ENCODE measurements around the gene EHF. TPM values are rescaled to one million over a fixed set of nuclear protein-coding genes. Genes with fewer than 3 reads are reported as not detected.
A peak's percentile ranks its signal among the peaks of the same experiment; 100 is the strongest.

Gene EHF
- total RNA-seq, 2 donors from 2014 or later: 21.4 to 40.5 TPM

DNA sequence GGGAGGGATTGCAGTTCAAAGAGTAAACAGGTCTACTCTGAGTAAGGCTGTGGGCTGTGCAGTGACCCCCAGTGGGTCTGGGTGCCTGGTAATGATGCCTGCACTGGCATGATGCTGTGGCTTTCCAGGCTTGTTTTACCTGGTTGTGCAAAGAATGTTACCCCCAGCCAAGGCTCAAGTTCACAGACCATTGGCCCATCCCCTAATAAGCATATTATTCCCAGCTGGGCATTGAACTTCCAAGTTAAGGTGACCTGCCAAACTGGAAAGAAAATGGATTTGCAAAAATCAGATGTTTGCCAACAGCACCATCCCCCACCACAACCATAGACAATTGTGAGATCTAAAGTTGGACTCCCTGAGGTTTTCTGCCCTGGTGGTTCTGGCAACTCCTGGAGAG lies 7.9 kb upstream of the EHF start:
- DNase-seq (no peak), ATAC-seq (no peak)
- intact Hi-C loops (cut with DNase I): no loop called here
- H3K27me3 ChIP-seq: no peaks in the 10 kb centered on the region
- H3K27ac ChIP-seq: peak overlapping the region in 3 of 4 donors; percentile 19 to 30 (median 27)
- H3K9me3 ChIP-seq: no peaks in the 10 kb centered on the region
- no peaks in the 10 kb centered on the region for H3K36me3 ChIP-seq (replicated peaks in 1 of 2; ENCODE audit: insufficient read depth in 1 of 2, low read depth in 2 of 2)
- H3K4me1 ChIP-seq: peaks cover 55% of the 10 kb centered on the region
- H3K4me3 ChIP-seq: no peak overlapping the region
- TF ChIP-seq POLR2A (IDR thresholded peaks at IDR 0.05): no peak
- TF ChIP-seq, protein P1, sequence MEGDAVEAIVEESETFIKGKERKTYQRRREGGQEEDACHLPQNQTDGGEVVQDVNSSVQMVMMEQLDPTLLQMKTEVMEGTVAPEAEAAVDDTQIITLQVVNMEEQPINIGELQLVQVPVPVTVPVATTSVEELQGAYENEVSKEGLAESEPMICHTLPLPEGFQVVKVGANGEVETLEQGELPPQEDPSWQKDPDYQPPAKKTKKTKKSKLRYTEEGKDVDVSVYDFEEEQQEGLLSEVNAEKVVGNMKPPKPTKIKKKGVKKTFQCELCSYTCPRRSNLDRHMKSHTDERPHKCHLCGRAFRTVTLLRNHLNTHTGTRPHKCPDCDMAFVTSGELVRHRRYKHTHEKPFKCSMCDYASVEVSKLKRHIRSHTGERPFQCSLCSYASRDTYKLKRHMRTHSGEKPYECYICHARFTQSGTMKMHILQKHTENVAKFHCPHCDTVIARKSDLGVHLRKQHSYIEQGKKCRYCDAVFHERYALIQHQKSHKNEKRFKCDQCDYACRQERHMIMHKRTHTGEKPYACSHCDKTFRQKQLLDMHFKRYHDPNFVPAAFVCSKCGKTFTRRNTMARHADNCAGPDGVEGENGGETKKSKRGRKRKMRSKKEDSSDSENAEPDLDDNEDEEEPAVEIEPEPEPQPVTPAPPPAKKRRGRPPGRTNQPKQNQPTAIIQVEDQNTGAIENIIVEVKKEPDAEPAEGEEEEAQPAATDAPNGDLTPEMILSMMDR (IDR thresholded peaks at IDR 0.05): no peak

DNA sequence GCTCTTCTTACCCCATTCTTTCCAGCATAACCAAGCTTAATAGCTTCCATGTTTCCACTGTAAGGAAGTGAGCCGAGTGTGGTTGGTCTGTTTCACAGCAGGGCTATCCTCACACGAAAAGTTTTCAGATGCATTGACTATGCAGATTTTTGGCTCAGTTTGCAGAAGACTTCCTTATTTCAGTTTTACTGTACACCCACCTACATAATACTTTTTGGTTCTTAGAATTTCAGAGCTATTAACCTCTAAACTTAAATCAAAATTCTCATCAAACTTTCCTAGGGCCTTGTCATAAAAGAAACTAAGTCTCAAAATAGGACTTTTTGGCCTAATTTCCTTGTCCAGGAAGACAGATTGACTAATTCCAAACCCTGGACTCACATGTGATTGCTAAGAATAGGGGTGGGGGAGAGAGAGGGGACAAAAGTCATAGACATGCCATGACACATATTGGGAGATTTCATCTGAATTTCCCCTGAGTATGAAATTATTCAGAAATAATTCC lies 7.3 kb upstream of the EHF start:
- ATAC-seq (no peak), DNase-seq (no peak)
- Histone ChIP-seq H3K27me3 (no peaks in the 10 kb centered on the region), H3K36me3 (replicated peaks in 1 of 2; ENCODE audit: insufficient read depth in 1 of 2, low read depth in 2 of 2) (no peaks in the 10 kb centered on the region), H3K4me3 (no peak overlapping the region), H3K27ac (peak overlapping the region in 3 of 4 donors; percentile 19 to 30 (median 27)), H3K9me3 (no peaks in the 10 kb centered on the region), H3K4me1 (peaks cover 60% of the 10 kb centered on the region)
- WGBS, 2 donors: 36 to 57% methylated on average over 2 of the region's 2 CpGs
- intact Hi-C loops (cut with DNase I): no loop called here
- TF ChIP-seq POLR2A (IDR thresholded peaks at IDR 0.05): no peak
- TF ChIP-seq, protein P1 (IDR thresholded peaks at IDR 0.05): no peak

DNA sequence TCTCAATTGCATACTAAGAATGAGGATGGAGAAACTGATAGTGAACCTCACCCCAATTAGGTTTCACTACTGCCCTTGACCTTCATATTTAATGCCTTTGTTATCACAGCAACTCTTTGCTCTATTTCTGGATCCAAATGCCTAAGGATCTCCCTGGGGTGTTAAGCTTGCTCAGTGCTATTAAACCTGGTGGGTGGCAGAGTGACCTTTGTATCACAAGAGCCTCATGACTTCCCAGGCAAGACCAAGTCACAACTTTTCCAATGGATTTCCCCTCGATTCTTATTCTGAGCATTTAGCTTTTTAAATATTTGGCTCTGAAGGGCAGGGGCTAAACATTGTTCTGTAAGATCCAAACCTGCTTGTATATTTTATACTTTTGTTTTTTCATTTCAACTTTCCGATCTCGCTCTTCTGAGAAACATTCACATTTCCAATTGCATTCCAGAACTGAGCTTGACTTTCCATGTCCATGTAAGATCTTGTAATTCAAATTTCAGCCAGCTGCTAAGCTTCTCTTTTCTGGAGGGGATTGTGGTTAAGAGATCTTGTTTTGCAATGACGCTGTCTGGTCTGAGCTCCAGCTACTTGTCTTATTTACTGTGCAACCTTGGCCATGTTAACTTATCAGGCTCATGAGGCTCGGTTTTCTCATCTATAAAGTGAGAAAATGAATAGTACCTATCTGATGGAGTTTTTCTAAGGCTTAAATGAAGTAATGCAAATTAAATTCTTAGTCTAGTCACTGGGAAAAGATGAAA lies 6.4 kb upstream of the EHF start:
- no peaks in the 10 kb centered on the region for H3K27me3 ChIP-seq
- ATAC-seq: no peak
- TF ChIP-seq, protein P1 (IDR thresholded peaks at IDR 0.05): no peak
- no peak for TF ChIP-seq POLR2A (IDR thresholded peaks at IDR 0.05)
- H3K27ac ChIP-seq: peak overlapping the region in 1 of 4 donors; percentile 25
- no peaks in the 10 kb centered on the region for H3K36me3 ChIP-seq (replicated peaks in 1 of 2; ENCODE audit: insufficient read depth in 1 of 2, low read depth in 2 of 2)
- no peaks in the 10 kb centered on the region for H3K9me3 ChIP-seq
- WGBS, 2 donors: 64 to 70% methylated on average over 5 of the region's 5 CpGs
- peaks cover 65% of the 10 kb centered on the region for H3K4me1 ChIP-seq
- no peak for DNase-seq
- intact Hi-C loops (cut with DNase I): no loop called here
- H3K4me3 ChIP-seq: no peak overlapping the region

DNA sequence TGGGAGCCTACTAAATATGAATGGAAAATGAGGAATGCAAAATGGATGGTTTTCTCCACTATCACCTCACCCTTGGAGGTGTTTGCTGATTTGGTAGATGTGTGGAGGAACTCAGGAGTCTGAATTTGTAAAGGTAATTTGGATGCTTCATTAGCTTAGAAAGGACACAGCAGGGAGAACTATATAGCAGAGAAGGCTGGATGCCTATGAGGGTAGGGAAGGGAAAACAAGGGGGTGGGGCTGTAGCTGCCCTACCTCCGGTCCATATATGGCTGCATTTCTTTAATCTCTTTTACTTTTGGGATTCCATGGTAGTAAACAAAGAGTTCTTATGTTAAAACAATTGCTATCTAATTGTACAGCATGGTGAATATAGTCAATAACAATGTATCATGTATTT lies 4.8 kb upstream of the EHF start:
- intact Hi-C loops (cut with DNase I): no loop called here
- no peaks in the 10 kb centered on the region for H3K9me3 ChIP-seq
- no peak for TF ChIP-seq POLR2A (IDR thresholded peaks at IDR 0.05)
- TF ChIP-seq, protein P1 (IDR thresholded peaks at IDR 0.05): no peak
- ATAC-seq (no peak), DNase-seq (no peak)
- H3K27ac ChIP-seq: no peak overlapping the region
- no peak overlapping the region for H3K4me3 ChIP-seq
- H3K36me3 ChIP-seq (replicated peaks in 1 of 2; ENCODE audit: insufficient read depth in 1 of 2, low read depth in 2 of 2): no peaks in the 10 kb centered on the region
- peaks cover 75% of the 10 kb centered on the region for H3K4me1 ChIP-seq
- WGBS, 2 donors: 55 to 65% methylated on average over 1 of the region's 1 CpG
- H3K27me3 ChIP-seq: no peaks in the 10 kb centered on the region

All from body of pancreas (tissue), 4 donors.